Stimulated activated CD4-positive, alpha-beta T cell treated with anti-CD3 and anti-CD28 coated beads, Interleukin-2, amount 100 ng/mL, for 4 hours (primary cell): Measurements from ENCODE around the gene MAST2.
"Not testable (repeated sequence)": the region's sequence is repeated elsewhere in the genome, so short reads cannot be mapped to it uniquely, and the experiment has no call there.

Source experiments
- DNase-seq: peaks from one replicate; pipeline ENCODE4 v3.0.0-alpha.2; 2020; ENCODE audit warnings: low read depth

MAST2 gene

DNA sequence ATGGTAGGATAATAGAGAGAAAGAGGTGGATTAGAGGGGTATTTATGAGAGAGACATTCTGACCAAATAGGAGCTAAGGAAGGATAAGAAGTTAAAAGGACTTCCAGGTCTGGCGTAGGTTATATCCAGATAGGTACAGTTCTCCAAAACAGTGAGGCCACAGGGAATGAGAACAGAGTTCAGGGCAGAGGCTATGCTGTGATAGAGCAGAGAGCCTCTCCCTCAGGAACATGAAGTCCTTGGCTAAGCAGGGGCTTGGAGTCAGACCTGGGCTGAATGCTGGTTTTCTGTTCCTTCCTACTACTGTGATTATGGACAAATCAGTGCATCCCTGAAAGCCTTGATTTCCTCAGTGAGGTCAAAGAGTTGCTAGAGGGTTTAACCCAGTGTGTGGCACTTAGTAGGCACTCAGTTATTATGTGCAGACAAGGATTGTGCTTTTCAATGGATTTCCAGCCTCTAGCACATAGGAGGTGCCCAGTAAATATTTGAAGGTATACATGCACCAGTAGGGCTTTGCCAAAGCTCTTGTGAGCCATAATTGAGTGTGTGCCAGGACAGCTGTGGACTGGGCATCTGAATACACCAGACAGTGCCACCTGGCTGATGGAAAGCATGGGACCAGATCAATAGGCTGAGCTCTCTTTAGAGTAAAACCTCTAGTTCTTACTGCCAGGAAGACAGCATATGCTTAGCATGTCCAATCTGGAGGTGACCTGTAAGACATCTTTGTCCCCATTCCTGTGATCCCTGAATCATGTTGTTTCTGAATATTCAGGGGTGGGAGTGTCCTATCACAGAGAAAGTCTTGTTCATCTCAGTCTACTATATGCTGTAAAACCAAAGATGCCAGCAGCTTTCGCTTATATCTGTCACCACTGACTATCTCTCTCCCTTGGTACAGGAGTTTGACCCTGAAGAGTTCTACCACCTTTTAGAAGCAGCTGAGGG, 217.9 kb downstream of the MAST2 start:
- no peak for DNase-seq

GRCh38 chr1:46026531-46026930, 223.1 kb downstream of the MAST2 start:
- DNase-seq = no peak

GRCh38 chr1:46027788-46028573, 224.6 kb downstream of the MAST2 start:
- no peak for DNase-seq

GRCh38 chr1:46030074-46030870, 226.9 kb downstream of the MAST2 start:
- no peak for DNase-seq

- DNase-seq = no peak
These were observed 227.7 kb downstream of the MAST2 start for GRCh38 chr1:46030876-46031660.

DNA sequence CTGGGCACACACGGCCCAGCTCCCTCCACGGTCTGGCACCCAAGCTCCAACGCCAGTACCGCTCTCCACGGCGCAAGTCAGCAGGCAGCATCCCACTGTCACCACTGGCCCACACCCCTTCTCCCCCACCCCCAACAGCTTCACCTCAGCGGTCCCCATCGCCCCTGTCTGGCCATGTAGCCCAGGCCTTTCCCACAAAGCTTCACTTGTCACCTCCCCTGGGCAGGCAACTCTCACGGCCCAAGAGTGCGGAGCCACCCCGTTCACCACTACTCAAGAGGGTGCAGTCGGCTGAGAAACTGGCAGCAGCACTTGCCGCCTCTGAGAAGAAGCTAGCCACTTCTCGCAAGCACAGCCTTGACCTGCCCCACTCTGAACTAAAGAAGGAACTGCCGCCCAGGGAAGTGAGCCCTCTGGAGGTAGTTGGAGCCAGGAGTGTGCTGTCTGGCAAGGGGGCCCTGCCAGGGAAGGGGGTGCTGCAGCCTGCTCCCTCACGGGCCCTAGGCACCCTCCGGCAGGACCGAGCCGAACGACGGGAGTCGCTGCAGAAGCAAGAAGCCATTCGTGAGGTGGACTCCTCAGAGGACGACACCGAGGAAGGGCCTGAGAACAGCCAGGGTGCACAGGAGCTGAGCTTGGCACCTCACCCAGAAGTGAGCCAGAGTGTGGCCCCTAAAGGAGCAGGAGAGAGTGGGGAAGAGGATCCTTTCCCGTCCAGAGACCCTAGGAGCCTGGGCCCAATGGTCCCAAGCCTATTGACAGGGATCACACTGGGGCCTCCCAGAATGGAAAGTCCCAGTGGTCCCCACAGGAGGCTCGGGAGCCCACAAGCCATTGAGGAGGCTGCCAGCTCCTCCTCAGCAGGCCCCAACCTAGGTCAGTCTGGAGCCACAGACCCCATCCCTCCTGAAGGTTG, 231.4 kb downstream of the MAST2 start:
- no peak for DNase-seq

- peak; percentile 75 for DNase-seq
These were observed 233.8 kb downstream of the MAST2 start for GRCh38 chr1:46036894-46037839.

DNA sequence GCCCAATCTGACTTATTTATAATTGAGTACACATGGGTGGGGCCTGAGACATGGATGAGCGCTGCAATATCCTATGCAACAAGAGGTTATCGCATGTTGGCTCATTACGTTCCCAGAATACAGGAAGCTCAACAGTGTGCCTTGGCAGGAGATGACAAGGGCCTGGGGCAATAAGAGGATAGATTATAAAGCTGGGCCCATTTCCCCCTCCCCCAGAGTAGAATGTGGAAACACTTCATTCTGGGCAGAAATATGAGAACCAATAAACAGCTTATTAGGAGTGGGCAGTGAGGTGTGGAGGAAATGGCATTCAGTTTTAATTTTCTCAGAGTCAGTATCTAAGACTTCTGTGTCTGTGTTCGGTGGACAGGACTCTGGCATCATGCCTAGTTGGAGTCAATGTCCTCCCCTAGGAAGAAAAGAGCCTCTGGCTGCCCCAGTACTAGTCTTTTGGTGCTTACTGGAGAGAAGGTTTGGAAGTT, 236.2 kb downstream of the MAST2 start:
- DNase-seq = no peak

GRCh38 chr1:46041551-46041950, 238.1 kb downstream of the MAST2 start:
- no peak for DNase-seq

- no peak for DNase-seq
These were observed 238.6 kb downstream of the MAST2 start for GRCh38 chr1:46041974-46042373.

DNA sequence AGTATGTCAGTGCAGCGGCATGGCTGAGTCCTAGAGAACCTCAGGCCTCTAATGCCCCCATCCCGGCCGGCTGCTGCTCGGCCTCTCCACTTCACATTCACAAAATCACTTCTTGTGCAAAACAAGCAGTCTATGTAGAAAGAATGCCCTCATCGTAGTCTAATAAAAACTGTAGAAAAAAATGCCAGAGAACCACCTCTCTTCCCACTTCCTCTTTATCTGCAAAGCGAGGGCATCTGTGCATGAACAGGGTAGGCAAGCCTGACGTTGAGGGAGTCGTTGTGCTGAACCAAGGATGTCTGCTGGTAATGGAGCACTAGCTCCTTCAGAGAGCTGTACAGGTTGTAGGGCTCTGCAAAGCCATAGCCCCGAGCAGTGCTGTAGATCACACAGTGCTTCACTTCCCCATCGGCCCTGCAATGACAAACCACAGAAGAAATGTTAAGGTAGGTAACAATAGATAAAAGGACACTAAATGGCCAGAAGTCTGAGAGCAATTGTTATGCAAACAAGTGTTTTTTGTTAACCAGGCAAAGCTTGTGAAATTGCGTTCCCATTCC, 240.1 kb downstream of the MAST2 start:
- DNase-seq = no peak

DNA sequence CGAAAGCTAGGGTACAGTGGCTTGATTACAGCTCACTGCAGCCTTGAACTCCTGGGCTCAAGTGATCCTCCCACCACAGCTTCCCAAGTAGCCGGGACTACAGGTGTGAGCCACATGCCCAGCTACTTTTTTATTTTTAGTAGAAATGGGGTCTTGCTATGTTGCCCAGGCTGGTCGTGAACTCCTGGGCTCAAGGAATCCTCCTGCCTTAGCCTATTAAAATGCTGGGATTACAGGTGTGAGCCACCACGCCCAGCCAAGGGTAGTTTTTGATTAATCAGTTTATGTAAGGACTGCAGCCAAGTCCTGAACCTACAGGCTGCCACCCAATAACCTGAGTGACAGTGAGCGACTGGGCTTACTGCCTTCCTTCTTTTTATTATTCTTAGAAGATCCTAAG, 240.7 kb downstream of the MAST2 start:
- no peak for DNase-seq

- no peak for DNase-seq
These were observed 250.3 kb downstream of the MAST2 start for GRCh38 chr1:46053734-46054133.

GRCh38 chr1:46056325-46056724, 252.9 kb downstream of the MAST2 start:
- DNase-seq = no peak

DNA sequence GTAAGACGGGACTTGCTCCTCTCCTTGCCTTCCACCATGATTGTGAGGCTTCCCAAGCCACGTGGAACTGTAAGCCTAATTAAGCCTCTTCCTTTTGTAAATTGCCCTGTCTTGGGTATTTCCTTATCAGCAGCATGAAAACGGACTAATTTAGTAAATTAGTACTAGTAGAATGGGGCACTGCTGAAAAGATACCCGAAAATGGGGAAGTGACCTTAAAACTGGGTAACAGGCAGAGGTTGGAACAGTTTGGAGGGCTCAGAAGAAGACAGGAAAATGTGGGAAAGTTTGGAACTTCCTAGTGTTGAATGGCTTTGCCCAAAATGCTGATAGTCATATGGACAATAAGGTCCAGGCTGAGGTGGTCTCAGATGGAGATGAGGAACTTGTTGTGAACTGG, 253.8 kb downstream of the MAST2 start:
- DNase-seq = not testable (repeated sequence)

DNA sequence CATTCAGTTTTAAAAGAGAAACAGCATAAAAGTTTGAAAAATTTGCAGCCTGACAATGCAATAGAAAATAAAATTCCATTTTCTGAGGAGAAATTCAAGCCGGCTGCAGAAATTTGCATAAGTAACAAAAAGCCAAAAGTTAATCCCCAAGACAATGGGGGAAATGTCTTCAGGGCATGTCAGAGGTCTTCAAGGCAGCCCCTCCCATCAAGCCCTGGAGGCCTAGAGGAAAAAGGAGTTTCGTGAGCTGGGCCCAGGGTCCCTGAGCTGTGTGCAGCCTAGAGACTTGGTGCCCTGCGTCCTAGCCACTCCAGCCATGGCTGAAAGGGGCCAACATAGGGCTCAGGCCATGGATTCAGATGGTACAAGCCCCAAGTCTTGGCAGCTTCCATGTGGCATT, 254.4 kb downstream of the MAST2 start:
- no peak for DNase-seq

DNA sequence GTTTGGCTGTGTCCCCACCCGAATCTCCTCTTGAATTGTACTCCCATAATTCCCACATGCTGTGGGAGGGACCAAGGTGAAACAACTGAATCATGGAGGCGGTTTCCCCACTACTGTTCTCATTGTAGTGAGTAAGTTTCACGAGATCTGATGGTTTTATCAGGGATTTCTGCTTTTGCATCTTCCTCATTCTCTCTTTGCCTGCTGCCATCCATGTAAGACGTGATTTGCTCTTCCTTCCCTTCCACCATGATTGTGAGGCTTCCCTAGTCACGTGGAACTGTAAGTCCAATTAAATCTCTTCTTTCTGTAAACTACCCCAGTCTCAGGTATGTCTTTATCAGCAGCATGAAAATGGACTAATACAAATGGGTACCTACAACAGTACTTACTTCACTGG, 255.5 kb downstream of the MAST2 start:
- no peak for DNase-seq

- DNase-seq = no peak
These were observed 257.7 kb downstream of the MAST2 start for GRCh38 chr1:46061146-46061545.
